G401.6 (cell line): ENCODE results near the gene GPRIN2.
"Not testable (repeated sequence)": the region's sequence is repeated elsewhere in the genome, so short reads cannot be mapped to it uniquely, and the experiment has no call there.

ENCODE experiments used
- FAIRE-seq: peaks from 2 replicates; lab custom pipeline; 2012; peaks lifted over from hg19 to GRCh38; lab: Jason Lieb, UNC

Gene GPRIN2

DNA sequence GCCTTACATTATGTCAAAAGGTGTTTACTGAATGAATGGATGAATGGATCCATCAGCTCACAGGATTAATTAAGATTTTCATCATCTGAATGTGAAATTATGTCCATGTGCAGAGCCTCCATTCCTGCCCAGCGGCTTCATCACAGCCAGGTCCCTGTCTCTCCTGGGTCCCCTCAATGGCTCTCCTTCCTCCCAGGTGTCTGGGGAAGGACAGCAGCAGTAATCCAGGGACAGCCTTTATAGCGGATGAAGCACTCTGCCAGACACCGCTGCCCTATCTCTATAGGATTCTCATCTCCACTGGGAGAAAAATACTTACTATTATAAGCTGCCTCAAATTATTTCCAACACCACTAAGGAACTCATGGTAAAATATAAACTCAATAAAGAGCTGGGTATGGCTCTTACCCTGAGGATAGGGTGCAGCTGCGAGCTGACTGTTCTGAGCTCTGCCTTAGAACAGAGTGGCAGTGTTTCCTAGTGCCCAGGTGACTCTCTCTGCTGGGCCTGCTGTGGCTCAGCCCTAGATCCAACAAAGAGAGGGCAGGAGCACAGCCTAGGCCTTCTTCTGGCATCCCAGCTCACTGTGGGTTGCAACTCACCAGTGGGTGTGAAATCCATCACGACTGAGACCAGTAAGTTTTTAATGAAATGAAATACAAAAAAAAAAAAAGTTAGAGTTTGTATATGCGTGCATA lies 38.3 kb downstream of the GPRIN2 start:
- FAIRE-seq = no peak

DNA sequence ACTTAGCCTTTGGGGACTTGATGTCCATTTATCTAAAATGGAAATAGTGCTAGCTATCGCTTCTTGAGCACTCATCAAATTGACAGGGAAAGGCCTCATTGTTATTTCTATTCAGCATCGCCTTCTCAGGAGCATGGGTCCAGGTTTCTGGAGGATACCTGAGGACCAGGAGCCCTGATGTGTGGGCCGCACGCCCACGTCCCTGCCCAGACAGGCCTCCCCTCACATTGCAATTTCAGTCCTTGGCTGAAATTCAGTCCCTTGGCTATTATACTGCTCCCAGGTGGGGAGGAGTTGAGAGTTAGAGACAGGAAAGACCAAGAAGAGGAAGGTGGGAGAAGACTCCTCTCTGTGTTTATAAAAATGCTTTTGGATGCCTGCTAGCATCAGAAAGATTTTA lies 38.9 kb downstream of the GPRIN2 start:
- no peak for FAIRE-seq

DNA sequence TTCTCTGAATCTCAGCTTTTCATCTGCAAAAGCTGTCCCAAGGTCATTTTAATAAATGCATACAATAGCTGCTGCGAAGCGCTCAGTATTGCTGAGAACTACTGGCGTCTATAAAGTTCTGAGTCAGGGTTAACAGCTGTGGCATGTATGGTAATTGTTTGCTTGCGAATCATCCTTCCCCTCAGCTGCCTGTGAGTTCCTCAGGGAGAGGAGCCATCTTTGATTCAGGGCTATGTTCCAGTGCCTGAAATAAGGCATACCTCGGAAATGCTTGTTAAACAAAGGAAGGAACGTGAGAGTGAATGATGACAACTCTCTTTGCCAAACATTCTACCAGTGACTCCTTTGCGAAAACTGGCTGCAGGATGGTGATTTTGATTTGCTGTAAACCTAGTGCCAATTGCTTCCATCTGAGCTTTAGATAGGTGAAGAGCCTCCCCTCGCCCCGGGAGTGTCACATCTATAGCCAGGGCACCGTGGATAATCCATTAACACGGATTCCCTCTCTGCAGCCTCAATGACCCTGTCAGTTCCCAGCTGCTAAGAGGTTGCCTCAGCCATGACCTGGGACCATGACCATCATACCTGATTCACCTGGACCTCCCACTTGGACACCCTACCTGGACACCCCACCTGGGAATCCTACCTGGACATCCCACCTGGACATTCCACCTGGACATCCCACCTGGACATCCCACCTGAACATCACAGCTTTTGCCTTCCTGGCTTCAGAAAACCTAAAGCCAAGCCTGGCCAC lies 39.6 kb downstream of the GPRIN2 start:
- no peak for FAIRE-seq

- FAIRE-seq = no peak
Observed at GRCh38 chr10:46515793-46516192, 40.7 kb downstream of the GPRIN2 start.

DNA sequence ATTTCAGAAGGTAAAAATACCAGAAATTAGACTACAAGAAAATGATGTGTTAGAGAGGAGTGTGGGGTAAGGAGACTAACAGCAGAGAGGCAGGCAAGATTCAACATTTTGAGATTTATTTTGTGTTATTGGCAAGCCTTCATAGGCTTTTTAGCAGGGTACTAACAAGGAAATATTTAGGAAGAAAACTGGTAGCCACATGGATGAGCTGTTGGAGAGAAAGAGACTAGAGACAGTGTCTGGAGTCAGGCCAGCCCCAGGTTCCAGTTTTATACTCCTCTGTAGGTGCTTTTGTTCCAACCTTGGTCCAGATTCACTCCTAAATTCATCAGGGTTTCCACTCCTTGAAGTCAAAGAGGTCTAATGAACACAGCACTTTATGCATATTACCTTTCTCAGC lies 41.1 kb downstream of the GPRIN2 start:
- no peak for FAIRE-seq

DNA sequence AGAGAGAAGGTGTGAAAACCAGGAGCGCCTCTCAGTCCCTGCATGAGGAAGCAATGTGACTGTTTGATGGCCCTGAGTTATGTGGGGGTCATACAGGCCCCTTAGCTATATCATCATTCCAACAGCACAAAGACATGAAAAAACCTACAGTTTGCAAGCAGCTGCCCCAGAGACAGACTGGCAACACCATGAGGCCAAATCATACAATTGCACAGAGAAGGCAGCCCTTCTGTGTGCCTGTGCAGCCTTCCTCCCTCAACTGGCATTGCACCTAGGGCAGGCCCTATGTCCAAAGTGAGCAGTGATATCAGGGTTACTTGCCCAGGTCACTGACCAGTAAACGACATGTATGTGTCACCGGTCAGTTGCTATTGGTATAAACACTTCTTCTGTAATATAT lies 41.6 kb downstream of the GPRIN2 start:
- no peak for FAIRE-seq

GRCh38 chr10:46514431-46514861 lies 42.0 kb downstream of the GPRIN2 start:
- FAIRE-seq = no peak

GRCh38 chr10:46513333-46513732 lies 43.1 kb downstream of the GPRIN2 start:
- FAIRE-seq = not testable (repeated sequence)

DNA sequence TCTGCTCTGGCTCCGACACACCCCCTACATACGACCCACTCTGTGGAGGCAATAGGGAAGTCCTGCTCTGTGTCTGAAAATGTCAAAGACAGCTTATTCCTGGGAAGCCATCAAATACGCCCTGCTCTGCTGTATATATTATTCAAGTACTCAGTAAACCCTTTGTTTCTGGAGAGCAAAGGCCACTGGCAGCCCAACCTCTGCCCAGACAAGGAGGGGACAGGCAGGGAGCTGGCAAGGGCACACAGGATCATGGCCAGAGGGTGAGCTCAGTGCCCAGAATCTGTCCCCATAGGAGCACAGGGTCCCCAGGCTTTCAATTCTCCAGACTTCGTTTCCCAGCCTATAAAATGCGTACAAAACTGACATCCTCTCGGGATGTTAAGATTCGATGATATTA lies 43.7 kb downstream of the GPRIN2 start:
- not testable (repeated sequence) for FAIRE-seq

DNA sequence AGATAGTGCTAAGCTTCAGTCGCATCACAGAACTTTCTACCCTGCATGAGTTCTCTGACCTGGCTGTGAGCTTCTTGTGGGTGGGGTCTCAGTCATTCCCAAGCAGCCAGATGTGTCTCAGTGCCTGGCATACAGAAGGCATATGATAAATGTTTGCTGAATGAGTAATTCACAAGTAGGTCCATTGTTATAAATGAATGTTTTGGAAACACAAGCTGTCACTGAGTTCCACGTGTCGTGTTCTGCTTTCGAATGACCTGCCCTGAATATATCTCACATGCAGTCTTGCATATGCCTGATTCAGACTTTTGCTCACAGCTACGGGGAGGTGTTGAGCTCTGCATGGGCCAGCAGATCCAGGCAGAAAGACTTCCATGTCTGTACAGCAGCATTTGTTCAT lies 44.5 kb downstream of the GPRIN2 start:
- FAIRE-seq = not testable (repeated sequence)
